ENCODE measurements around the gene VRTN.

DNA sequence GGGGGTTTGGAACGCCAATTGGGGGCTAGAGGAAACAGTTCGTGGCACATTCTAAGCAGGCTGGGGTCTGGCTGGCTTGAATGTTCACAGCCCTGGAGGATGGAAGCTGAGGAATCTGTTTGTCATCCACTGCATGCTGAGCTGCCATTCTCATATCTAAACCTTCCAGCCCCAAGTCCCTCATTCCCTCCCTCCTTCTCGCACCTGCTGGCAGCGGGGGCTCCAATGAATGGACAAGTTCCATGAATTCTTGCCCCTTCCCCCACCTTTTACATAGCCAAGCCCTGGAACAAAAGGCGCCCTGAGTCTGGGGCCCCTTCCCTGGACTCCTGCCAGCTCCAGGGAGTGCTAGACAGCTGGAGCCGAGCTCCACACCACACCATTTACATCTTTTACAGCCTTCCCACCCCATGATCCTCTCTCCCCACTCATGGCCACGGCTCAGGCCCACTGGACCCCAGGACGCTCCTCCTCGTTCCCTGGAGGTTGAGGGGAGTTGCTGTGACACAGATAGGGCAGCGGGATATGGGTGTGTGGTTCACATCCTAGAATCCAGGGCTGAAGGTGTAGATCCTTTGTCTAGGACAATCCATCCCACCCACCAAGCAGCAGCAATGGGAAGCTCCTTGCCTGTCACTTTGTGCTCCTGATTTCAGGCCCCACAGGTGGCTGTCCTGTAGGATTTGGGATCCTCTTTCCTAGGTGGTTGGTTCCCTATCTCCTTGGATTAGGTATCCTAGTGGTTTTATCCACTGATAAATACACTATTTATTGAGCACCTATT lies 21.7 kb upstream of the VRTN start:
- no peak for TF ChIP-seq CTCF (IDR thresholded peaks at IDR 0.05; ENCODE audit: insufficient read depth, low read length)
- TF ChIP-seq GABPA (IDR thresholded peaks at IDR 0.05; ENCODE audit: low read depth): no peak
- TF ChIP-seq, protein P1, sequence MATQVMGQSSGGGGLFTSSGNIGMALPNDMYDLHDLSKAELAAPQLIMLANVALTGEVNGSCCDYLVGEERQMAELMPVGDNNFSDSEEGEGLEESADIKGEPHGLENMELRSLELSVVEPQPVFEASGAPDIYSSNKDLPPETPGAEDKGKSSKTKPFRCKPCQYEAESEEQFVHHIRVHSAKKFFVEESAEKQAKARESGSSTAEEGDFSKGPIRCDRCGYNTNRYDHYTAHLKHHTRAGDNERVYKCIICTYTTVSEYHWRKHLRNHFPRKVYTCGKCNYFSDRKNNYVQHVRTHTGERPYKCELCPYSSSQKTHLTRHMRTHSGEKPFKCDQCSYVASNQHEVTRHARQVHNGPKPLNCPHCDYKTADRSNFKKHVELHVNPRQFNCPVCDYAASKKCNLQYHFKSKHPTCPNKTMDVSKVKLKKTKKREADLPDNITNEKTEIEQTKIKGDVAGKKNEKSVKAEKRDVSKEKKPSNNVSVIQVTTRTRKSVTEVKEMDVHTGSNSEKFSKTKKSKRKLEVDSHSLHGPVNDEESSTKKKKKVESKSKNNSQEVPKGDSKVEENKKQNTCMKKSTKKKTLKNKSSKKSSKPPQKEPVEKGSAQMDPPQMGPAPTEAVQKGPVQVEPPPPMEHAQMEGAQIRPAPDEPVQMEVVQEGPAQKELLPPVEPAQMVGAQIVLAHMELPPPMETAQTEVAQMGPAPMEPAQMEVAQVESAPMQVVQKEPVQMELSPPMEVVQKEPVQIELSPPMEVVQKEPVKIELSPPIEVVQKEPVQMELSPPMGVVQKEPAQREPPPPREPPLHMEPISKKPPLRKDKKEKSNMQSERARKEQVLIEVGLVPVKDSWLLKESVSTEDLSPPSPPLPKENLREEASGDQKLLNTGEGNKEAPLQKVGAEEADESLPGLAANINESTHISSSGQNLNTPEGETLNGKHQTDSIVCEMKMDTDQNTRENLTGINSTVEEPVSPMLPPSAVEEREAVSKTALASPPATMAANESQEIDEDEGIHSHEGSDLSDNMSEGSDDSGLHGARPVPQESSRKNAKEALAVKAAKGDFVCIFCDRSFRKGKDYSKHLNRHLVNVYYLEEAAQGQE (IDR thresholded peaks at IDR 0.05; ENCODE audit: insufficient replicate concordance, low read depth): no peak
- TF ChIP-seq POLR2AphosphoS5 (IDR thresholded peaks at IDR 0.05; ENCODE audit: low read depth): no peak
- TF ChIP-seq SPI1 (IDR thresholded peaks at IDR 0.05; ENCODE audit: borderline replicate concordance, low read depth): no peak

All from HL-60 (cell line).